GM19324 (cell line): ENCODE measurements around the gene EHD4.

Source experiments
- ATAC-seq: cut with Tn5 transposase; IDR thresholded peaks from one replicate; pipeline ENCODE4 v1.9.1; 2021; ENCODE audit warnings: mild to moderate bottlenecking, moderate library complexity; ENCODE audit not compliant: unreplicated experiment, low FRiP score

Gene EHD4

DNA sequence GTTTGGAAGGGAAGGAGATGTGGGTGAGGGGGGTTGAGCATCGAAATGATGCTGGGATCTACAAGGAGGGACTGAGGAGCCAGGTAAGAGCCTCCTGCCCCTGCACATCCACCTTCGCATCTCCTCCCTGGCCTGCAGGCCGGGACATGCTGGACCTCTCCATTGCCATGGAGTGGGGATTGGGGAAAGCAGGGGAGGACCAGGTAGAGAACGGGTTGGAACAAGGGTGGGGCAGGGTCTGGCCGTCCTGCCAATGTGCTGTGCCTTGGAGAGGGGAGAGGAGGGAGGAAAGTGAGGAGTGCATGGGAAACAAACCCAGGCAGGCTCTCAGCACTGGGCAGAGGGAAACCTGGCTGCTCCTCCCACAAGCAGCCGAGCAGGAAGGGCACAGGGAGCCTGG lies 123.2 kb downstream of the EHD4 start:
- ATAC-seq = no peak

DNA sequence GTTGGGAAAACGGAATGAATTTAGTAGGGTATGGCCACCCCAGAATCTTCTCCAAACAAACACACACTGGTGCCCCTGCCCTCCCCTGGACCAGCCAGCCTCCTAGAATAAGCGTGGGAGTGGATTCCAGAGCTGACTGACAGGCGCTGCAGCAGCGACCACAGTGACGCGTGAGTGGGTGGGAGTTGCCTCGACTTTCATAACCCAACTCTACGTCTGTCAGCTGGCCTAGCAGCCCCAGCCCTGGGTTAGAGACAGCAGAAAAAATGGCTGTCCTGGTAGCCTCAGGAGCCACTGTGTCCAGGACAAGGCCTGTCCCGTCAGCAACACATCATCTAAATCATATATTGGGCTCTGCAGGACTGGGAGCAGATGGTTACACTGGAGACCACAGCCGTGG lies 123.7 kb downstream of the EHD4 start:
- ATAC-seq = no peak

DNA sequence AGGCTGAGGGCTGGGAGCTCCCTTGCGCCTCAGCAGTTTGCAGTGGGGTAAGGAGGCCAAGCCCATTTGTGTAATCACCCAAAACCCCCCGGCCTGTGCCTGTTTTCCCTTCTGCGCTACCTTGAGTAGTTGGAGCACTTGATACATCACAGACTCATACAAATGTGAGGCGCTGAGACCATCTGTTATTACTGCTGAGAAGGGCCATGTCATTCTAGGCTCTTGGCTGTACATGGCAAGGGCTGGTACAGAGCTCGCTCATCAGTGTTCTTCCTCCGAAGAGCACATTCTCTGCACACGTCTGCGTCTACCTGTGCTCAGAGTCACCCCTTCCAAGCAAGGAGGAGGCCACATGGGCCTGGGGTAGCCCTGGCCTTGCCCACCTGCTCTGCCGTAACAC lies 124.4 kb downstream of the EHD4 start:
- no peak for ATAC-seq

DNA sequence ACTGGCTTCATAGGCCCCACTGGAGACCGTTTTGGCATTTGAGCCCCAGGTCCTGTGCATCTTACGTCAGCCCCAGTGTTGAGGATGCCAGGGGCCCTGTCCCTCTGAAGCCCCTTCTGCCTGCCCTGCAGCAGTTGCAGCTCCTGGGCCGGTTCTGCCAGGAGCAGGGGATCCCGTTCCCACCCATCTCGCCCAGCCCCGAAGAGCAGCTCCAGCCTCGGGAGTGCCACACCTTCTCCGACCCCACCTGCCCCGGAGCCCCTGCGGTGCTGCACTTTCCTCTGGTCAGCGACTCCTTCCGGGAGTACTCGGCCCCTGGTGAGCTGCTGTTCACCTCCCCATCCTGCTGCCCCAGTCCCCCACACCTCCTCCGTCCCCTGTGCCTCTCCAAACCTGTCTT lies 125.2 kb downstream of the EHD4 start:
- no peak for ATAC-seq
